Measurements from ENCODE around the gene MSI2. TPM values are rescaled to one million over a fixed set of nuclear protein-coding genes. Genes with fewer than 3 reads are reported as not detected.

The MSI2 gene
- total RNA-seq, 1 donor from 2014 or later: 67.9 TPM

GRCh38 chr17:57657211-57657610, 400.9 kb downstream of the MSI2 start:
- Mint-ChIP-seq H3K9me3 (ENCODE audit: unreplicated experiment) (no peaks in the 10 kb centered on the region), H3K36me3 (ENCODE audit: low read depth, unreplicated experiment) (peaks cover 10% of the 10 kb centered on the region), H3K27me3 (ENCODE audit: low read depth, unreplicated experiment) (no peaks in the 10 kb centered on the region), H3K4me3 (ENCODE audit: unreplicated experiment) (no peak overlapping the region), H3K27ac (ENCODE audit: unreplicated experiment) (no peak overlapping the region), H3K4me1 (ENCODE audit: low read depth, unreplicated experiment) (peaks cover 8% of the 10 kb centered on the region)
- Histone ChIP-seq H3K4me1 (ENCODE audit: insufficient read depth, low read length) (peaks cover 8% of the 10 kb centered on the region), H3K79me2 (ENCODE audit: insufficient read depth, low read length) (no peaks in the 10 kb centered on the region), H3K9ac (ENCODE audit: low read length) (no peak overlapping the region), H3K9me3 (ENCODE audit: insufficient read depth, low read depth, low read length) (no peaks in the 10 kb centered on the region), H4K20me1 (ENCODE audit: insufficient read depth, low read length) (no peaks in the 10 kb centered on the region), H3K36me3 (ENCODE audit: insufficient read depth, low read length) (no peaks in the 10 kb centered on the region), H3K4me2 (ENCODE audit: low read length) (no peak overlapping the region), H2AFZ (ENCODE audit: low read depth, low read length) (no peak overlapping the region), H3K27me3 (ENCODE audit: insufficient read depth, low read length) (no peaks in the 10 kb centered on the region), H3K27ac (ENCODE audit: low read depth, low read length) (no peak overlapping the region), H3K4me3 (ENCODE audit: insufficient read depth, low read depth, low read length) (no peak overlapping the region)
- no peak for FAIRE-seq
- TF ChIP-seq, protein P1, sequence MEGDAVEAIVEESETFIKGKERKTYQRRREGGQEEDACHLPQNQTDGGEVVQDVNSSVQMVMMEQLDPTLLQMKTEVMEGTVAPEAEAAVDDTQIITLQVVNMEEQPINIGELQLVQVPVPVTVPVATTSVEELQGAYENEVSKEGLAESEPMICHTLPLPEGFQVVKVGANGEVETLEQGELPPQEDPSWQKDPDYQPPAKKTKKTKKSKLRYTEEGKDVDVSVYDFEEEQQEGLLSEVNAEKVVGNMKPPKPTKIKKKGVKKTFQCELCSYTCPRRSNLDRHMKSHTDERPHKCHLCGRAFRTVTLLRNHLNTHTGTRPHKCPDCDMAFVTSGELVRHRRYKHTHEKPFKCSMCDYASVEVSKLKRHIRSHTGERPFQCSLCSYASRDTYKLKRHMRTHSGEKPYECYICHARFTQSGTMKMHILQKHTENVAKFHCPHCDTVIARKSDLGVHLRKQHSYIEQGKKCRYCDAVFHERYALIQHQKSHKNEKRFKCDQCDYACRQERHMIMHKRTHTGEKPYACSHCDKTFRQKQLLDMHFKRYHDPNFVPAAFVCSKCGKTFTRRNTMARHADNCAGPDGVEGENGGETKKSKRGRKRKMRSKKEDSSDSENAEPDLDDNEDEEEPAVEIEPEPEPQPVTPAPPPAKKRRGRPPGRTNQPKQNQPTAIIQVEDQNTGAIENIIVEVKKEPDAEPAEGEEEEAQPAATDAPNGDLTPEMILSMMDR (IDR thresholded peaks at IDR 0.05; ENCODE audit: insufficient read depth, low read depth, low read length): no peak
- no peak for DNase-seq (ENCODE audit: low read depth)

GRCh38 chr17:57662041-57662440, 405.7 kb downstream of the MSI2 start:
- Histone ChIP-seq H3K4me2 (ENCODE audit: low read length) (peak overlapping the region; percentile 80), H3K27me3 (ENCODE audit: insufficient read depth, low read length) (no peaks in the 10 kb centered on the region), H4K20me1 (ENCODE audit: insufficient read depth, low read length) (no peaks in the 10 kb centered on the region), H3K36me3 (ENCODE audit: insufficient read depth, low read length) (no peaks in the 10 kb centered on the region), H3K4me3 (ENCODE audit: insufficient read depth, low read depth, low read length) (no peak overlapping the region), H3K9ac (ENCODE audit: low read length) (peak overlapping the region; percentile 58), H3K27ac (ENCODE audit: low read depth, low read length) (peak overlapping the region; percentile 74), H3K4me1 (ENCODE audit: insufficient read depth, low read length) (peaks cover 23% of the 10 kb centered on the region), H2AFZ (ENCODE audit: low read depth, low read length) (no peak overlapping the region), H3K79me2 (ENCODE audit: insufficient read depth, low read length) (no peaks in the 10 kb centered on the region), H3K9me3 (ENCODE audit: insufficient read depth, low read depth, low read length) (no peaks in the 10 kb centered on the region)
- H3K27ac Mint-ChIP-seq (ENCODE audit: unreplicated experiment): no peak overlapping the region
- H3K4me1 Mint-ChIP-seq (ENCODE audit: low read depth, unreplicated experiment): peaks cover 19% of the 10 kb centered on the region
- no peak for DNase-seq (ENCODE audit: low read depth)
- no peak for FAIRE-seq
- no peaks in the 10 kb centered on the region for H3K27me3 Mint-ChIP-seq (ENCODE audit: low read depth, unreplicated experiment)
- H3K36me3 Mint-ChIP-seq (ENCODE audit: low read depth, unreplicated experiment): peaks cover 8% of the 10 kb centered on the region
- TF ChIP-seq, protein P1 (IDR thresholded peaks at IDR 0.05; ENCODE audit: insufficient read depth, low read depth, low read length): no peak
- H3K4me3 Mint-ChIP-seq (ENCODE audit: unreplicated experiment): no peak overlapping the region
- no peaks in the 10 kb centered on the region for H3K9me3 Mint-ChIP-seq (ENCODE audit: unreplicated experiment)

- H3K4me3 Mint-ChIP-seq (ENCODE audit: unreplicated experiment): peak overlapping the region; percentile 81
- Histone ChIP-seq H3K36me3 (ENCODE audit: insufficient read depth, low read length) (no peaks in the 10 kb centered on the region), H3K4me3 (ENCODE audit: insufficient read depth, low read depth, low read length) (no peak overlapping the region), H3K9ac (ENCODE audit: low read length) (peak overlapping the region; percentile 85), H3K4me2 (ENCODE audit: low read length) (peak overlapping the region; percentile 80), H4K20me1 (ENCODE audit: insufficient read depth, low read length) (no peaks in the 10 kb centered on the region), H3K79me2 (ENCODE audit: insufficient read depth, low read length) (no peaks in the 10 kb centered on the region), H3K4me1 (ENCODE audit: insufficient read depth, low read length) (peaks cover 23% of the 10 kb centered on the region), H3K27ac (ENCODE audit: low read depth, low read length) (peak overlapping the region; percentile 97), H3K9me3 (ENCODE audit: insufficient read depth, low read depth, low read length) (no peaks in the 10 kb centered on the region), H3K27me3 (ENCODE audit: insufficient read depth, low read length) (no peaks in the 10 kb centered on the region), H2AFZ (ENCODE audit: low read depth, low read length) (peak overlapping the region; percentile 26)
- H3K4me1 Mint-ChIP-seq (ENCODE audit: low read depth, unreplicated experiment): peaks cover 19% of the 10 kb centered on the region
- DNase-seq (ENCODE audit: low read depth): peak; percentile 99
- H3K36me3 Mint-ChIP-seq (ENCODE audit: low read depth, unreplicated experiment): peaks cover 5% of the 10 kb centered on the region
- no peaks in the 10 kb centered on the region for H3K27me3 Mint-ChIP-seq (ENCODE audit: low read depth, unreplicated experiment)
- FAIRE-seq: peak; percentile 66
- H3K9me3 Mint-ChIP-seq (ENCODE audit: unreplicated experiment): no peaks in the 10 kb centered on the region
- TF ChIP-seq EZH2 (IDR thresholded peaks at IDR 0.05; ENCODE audit: insufficient read depth, low read length): no peak
- TF ChIP-seq, protein P1 (IDR thresholded peaks at IDR 0.05; ENCODE audit: insufficient read depth, low read depth, low read length): no peak
- peak overlapping the region; percentile 94 for H3K27ac Mint-ChIP-seq (ENCODE audit: unreplicated experiment)
Observed at GRCh38 chr17:57662644-57663308, 406.5 kb downstream of the MSI2 start.
